Endothelial cell of umbilical vein (primary cell): ENCODE measurements around the gene APBB2.

Experiments
- CTCF ChIP-seq, 2 donors: IDR thresholded peaks; 1 replicate in 1 of 2; 2 replicates in 1 of 2; pipeline ENCODE4 v1.5.1; 2011; ENCODE audit warnings: low read length in 2 of 2, mild to moderate bottlenecking in 2 of 2, moderate library complexity in 2 of 2, control low read depth in 1 of 2, inconsistent platforms in 1 of 2, low read depth in 1 of 2; ENCODE audit not compliant: insufficient read depth in 1 of 2; ENCODE audit errors: extremely low read depth in 1 of 2
- EZH2 ChIP-seq: IDR thresholded peaks from 2 replicates; pipeline ENCODE4 v1.6.1; 2012; ENCODE audit warnings: borderline replicate concordance, low read depth, mild to moderate bottlenecking, moderate library complexity, low read length, inconsistent platforms; ENCODE audit not compliant: severe bottlenecking
- FOS ChIP-seq: IDR thresholded peaks from 2 replicates; pipeline ENCODE4 v1.6.1; 2011; ENCODE audit warnings: mild to moderate bottlenecking, low read length, moderate library complexity, borderline replicate concordance; ENCODE audit not compliant: insufficient read depth
- JUN ChIP-seq: IDR thresholded peaks from 2 replicates; pipeline ENCODE4 v1.6.1; 2011; ENCODE audit warnings: borderline replicate concordance, low read depth; ENCODE audit not compliant: insufficient read length, insufficient read depth
- MAX ChIP-seq: IDR thresholded peaks from 2 replicates; pipeline ENCODE4 v1.6.1; 2011; ENCODE audit not compliant: insufficient read depth, insufficient read length
- MYC ChIP-seq: IDR thresholded peaks from one replicate; pipeline ENCODE4 v1.6.1; 2011; ENCODE audit warnings: mild to moderate bottlenecking, low read depth, low read length
- POLR2A ChIP-seq: IDR thresholded peaks from 2 replicates; pipeline ENCODE4 v1.6.1; 2012; ENCODE audit warnings: low read depth, mild to moderate bottlenecking, control low read depth, low read length
- POLR2AphosphoS5 ChIP-seq: IDR thresholded peaks from 2 replicates; pipeline ENCODE4 v1.6.1; 2012; ENCODE audit warnings: low read depth, mild to moderate bottlenecking, control low read depth, low read length, moderate library complexity; ENCODE audit not compliant: insufficient read depth

DNA sequence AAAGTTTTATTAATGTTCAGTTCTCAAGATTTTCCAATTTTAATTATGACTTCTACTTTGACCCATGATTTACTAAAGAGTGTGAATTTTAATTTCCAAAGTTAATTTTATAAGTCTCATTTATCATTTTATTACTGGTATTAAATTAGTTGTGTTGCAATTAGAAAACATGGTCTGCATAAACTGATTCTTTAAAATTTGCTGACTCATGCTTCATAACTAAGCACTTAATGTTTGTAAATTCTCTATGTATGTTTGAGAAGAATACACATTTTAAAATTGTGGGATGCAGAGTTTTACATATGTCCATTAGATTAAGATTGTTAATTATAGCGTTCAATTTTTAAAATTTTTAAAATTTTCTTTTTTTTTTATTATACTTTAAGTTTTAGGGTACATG is 22.2 kb upstream of the APBB2 start:
- no peak for TF ChIP-seq POLR2AphosphoS5
- no peak for TF ChIP-seq EZH2
- TF ChIP-seq CTCF (IDR thresholded peaks at IDR 0.05; ENCODE audit: extremely low read depth in 1 of 2, insufficient read depth in 1 of 2, low read depth in 1 of 2, low read length in 2 of 2): no peak
- no peak for TF ChIP-seq POLR2A
- no peak for TF ChIP-seq MYC
- TF ChIP-seq MAX: no peak
- no peak for TF ChIP-seq JUN
- TF ChIP-seq FOS: no peak
